ENCODE measurements around the gene SLC35A4. TPM values are rescaled to one million over a fixed set of nuclear protein-coding genes. Genes with fewer than 3 reads are reported as not detected.

SLC35A4 gene
- total and polyA plus RNA-seq, 2 of the 8 experiments (the other 6 are each of a cell fraction or from before 2014, with no cell fraction given): 78.6 to 133 TPM

- TF ChIP-seq PHF8 (conservative IDR thresholded peaks at IDR 0.05; ENCODE audit: low read depth, low read length) (peak; percentile 96), BCL11A (IDR thresholded peaks at IDR 0.05; ENCODE audit: low read depth in 2 of 2, low read length in 2 of 2) (no peak), CTBP2 (IDR thresholded peaks at IDR 0.05; ENCODE audit: borderline replicate concordance, insufficient read depth, insufficient read length, low read length) (peak; percentile 65), SAP30 (IDR thresholded peaks at IDR 0.05; ENCODE audit: insufficient read depth, insufficient replicate concordance, low read length) (no peak)
Observed at GRCh38 chr5:140557136-140557805, 7.4 kb upstream of the SLC35A4 start, which contains the start of gene SRA1 (continued).
